DMS 273 (cell line): ENCODE measurements around the gene LRRC7.
A peak's percentile ranks its signal among the peaks of the same experiment; 100 is the strongest.
"Not testable (repeated sequence)": the region's sequence is repeated elsewhere in the genome, so short reads cannot be mapped to it uniquely, and the experiment has no call there.

Experiments
- DNase-seq: peaks from one replicate; lab custom pipeline; 2025; ENCODE audit not compliant: unreplicated experiment; lab: John Stamatoyannopoulos, UW

The LRRC7 gene

GRCh38 chr1:69693921-69694675, 126.4 kb downstream of the LRRC7 start:
- no peak for DNase-seq

- no peak for DNase-seq
Observed at GRCh38 chr1:69697340-69697739, 129.6 kb downstream of the LRRC7 start.

GRCh38 chr1:69700770-69701169, 133.0 kb downstream of the LRRC7 start:
- peak; percentile 37 for DNase-seq

GRCh38 chr1:69702085-69702484, 134.4 kb downstream of the LRRC7 start:
- DNase-seq = no peak

GRCh38 chr1:69706473-69706872, 138.8 kb downstream of the LRRC7 start:
- no peak for DNase-seq

GRCh38 chr1:69707103-69707502, 139.4 kb downstream of the LRRC7 start:
- peak; percentile 35 for DNase-seq

GRCh38 chr1:69710484-69711189, 142.9 kb downstream of the LRRC7 start:
- no peak for DNase-seq

GRCh38 chr1:69711190-69711930, 143.6 kb downstream of the LRRC7 start:
- no peak for DNase-seq

- not testable (repeated sequence) for DNase-seq
Observed at GRCh38 chr1:69717834-69718233, 150.1 kb downstream of the LRRC7 start.

GRCh38 chr1:69728206-69728605, 160.5 kb downstream of the LRRC7 start:
- no peak for DNase-seq

- DNase-seq = no peak
Observed at GRCh38 chr1:69733061-69733460, 165.3 kb downstream of the LRRC7 start.

- peak; percentile 84 for DNase-seq
Observed at GRCh38 chr1:69737527-69738185, 169.9 kb downstream of the LRRC7 start.

- DNase-seq = no peak
Observed at GRCh38 chr1:69738458-69739250, 170.9 kb downstream of the LRRC7 start.

GRCh38 chr1:69739251-69739605, 171.5 kb downstream of the LRRC7 start:
- DNase-seq = no peak

- DNase-seq = no peak
Observed at GRCh38 chr1:69743146-69743545, 175.4 kb downstream of the LRRC7 start.

- DNase-seq = no peak
Observed at GRCh38 chr1:69744381-69744780, 176.7 kb downstream of the LRRC7 start.

GRCh38 chr1:69747207-69747606, 179.5 kb downstream of the LRRC7 start:
- DNase-seq = no peak

GRCh38 chr1:69750638-69751037, 182.9 kb downstream of the LRRC7 start:
- no peak for DNase-seq

- no peak for DNase-seq
Observed at GRCh38 chr1:69752831-69753230, 185.1 kb downstream of the LRRC7 start.

GRCh38 chr1:69754521-69754920, 186.8 kb downstream of the LRRC7 start:
- no peak for DNase-seq

GRCh38 chr1:69755647-69756046, 187.9 kb downstream of the LRRC7 start:
- no peak for DNase-seq
